ENCODE data around the gene ELFN1.
"Not testable (repeated sequence)": the region's sequence is repeated elsewhere in the genome, so short reads cannot be mapped to it uniquely, and the experiment has no call there.

ELFN1 gene

DNA sequence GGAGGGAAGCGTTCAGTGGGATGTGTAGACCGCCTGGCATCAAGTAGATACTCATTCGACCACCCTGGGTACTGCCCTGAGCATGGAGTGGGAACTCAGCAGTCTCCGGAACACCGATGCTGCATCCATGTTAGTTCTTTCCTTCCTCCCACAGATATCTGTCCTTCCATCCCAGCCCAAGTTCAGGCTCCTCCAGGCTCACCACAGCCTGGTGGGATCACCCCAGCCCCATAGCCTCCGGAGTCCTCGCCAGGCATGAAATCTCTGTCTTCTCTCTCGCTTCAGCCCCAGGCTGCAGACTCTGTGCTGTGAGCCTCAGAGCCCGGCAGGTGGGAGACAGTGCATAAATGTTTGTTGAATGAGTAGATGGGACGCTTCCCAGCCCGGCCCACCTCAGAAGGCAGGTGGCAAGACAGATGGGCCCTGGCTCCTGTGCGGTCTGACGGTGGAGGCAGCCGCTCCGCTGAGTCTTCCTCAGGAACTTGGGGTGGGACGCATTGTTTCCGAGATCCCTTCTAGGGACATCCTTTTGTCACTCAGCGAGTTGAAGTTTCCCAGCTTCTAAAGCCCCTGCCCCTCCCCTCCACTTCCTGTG lies 42.9 kb downstream of the ELFN1 start:
- DNase-seq, result no peak

DNA sequence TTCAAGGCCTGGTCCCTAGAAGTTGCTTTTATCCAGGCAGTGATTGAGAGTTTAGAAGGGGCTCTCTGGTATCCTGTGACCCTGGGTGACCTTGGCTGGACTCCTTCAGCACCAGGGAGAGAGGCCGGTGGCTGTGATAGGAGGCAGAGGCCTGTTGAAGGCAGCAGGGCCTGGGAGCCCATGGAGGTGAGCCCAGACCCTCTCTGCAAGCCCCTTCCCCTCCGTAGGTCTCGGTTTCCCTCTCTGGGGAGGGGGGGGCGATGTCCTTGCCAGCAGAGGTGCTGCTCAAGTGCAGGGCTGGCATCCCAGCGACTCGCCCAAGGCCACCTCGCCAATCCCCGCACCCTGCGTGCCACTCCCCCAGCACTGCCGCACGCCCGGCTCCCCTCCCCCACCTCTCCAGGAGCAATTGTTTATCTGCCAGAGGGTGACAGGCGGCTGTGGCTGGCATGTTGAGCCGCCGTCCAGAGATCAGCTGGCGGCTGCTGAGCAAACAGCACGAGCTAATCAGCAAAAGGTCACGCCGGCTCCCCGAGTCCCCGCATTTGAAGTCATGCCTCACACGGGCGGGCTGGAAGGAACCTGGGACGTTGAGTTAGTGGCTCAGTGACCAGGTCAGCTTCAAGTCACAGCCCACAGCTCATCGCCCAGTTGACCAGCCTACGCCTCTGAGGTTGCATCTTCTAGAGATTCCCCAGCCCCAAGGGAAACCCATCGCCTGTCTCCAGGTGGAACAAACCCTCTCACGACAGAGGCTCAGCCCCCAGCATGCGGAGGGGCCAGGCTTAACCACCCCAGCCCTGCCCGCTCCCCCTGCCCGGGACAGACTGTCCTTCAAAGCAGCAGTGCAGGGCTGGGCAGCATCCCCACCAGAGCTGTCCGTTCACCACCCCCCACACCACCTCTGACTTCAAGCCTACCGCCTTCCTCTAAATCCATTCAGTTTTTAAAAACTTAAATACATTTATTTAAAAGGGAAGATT lies 43.7 kb downstream of the ELFN1 start:
- DNase-seq, result no peak

GRCh38 chr7:1714583-1715330 lies 44.7 kb downstream of the ELFN1 start:
- DNase-seq, result no peak

- DNase-seq, result no peak
Measured at GRCh38 chr7:1715331-1715625, 45.2 kb downstream of the ELFN1 start.

DNA sequence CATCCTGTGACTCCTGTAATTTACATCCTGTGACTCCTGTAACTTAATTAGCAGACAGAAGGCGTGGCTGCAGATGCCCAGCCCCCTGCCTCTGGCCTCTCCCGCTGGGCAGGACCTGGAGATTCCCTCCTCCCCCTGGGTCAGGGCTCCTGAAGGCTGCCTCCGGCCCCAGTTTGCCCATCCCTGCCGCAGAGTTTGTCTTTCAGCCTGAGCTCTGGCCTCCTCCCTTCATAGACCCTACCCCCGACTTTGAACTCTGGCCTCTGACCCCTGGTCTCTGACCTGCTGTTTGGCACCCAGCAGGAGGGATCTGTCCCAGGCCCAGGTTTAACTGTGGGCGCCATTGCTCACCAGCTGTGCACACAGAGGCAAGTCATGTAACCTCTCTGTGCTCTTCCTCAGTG lies 45.6 kb downstream of the ELFN1 start:
- DNase-seq, result no peak

DNA sequence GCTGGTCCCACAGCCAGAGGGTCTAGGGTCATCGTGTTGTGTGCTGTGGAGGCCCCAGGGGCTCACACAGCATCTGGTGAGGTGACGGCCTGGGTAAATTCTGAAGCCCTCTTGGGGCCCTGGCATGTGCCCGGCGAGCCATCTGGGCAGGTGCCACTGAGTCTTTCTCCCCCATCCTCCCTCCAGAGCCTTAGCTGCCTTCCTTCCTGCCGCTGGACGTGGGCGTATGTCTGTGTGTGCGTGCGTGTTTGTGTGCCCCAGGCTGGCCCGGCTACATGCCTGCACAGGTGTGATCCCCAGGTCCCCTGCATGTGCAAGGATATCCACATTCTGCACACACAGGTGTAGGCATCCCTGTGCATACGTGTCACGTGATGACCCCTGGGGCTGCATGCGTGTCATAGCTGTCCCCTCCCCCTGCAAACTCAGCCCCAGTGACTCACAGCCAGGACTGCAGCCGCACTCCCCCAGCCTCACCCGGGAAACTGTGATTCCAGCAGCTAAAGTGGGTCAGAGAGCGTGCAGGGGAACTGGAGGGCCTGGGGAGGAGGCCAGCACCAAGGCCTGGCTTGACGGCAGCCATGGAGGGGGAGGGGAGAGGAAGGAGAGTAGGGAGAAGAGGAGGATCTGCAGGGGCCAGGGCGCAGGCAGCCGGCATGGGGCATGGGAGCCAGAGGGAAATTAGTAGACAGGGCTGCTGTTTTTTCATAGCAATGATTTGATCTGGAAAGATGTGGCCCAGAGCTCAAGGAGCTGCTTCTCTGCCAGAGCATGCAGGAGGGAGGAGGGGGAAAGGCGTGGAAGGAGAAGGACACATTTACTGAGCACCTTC lies 46.4 kb downstream of the ELFN1 start:
- DNase-seq, result no peak

GRCh38 chr7:1717095-1717483 lies 47.0 kb downstream of the ELFN1 start:
- no peak for DNase-seq

- DNase-seq, result no peak
Measured at GRCh38 chr7:1717903-1718676, 48.0 kb downstream of the ELFN1 start.

DNA sequence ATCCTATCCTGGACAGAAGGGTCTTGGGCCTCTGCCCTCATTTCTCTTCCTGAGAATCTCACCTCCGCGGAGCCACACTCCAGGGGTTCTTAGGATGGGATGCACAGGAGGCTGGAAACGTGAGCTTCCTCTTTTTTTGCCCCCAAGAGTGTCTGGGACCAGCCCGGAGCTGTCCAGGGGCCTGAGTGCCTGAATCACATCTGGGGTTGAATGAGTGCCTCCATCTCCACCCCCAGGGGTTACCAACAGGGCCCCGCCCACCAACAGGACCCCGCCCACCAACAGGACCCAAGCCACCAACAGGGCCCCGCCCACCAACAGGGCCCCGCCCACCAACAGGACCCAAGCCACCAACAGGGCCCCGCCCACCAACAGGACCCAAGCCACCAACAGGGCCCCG lies 48.8 kb downstream of the ELFN1 start:
- not testable (repeated sequence) for DNase-seq

- DNase-seq, result not testable (repeated sequence)
Measured at GRCh38 chr7:1719256-1719655, 49.2 kb downstream of the ELFN1 start.

GRCh38 chr7:1719913-1720312 lies 49.8 kb downstream of the ELFN1 start:
- DNase-seq, result no peak

DNA sequence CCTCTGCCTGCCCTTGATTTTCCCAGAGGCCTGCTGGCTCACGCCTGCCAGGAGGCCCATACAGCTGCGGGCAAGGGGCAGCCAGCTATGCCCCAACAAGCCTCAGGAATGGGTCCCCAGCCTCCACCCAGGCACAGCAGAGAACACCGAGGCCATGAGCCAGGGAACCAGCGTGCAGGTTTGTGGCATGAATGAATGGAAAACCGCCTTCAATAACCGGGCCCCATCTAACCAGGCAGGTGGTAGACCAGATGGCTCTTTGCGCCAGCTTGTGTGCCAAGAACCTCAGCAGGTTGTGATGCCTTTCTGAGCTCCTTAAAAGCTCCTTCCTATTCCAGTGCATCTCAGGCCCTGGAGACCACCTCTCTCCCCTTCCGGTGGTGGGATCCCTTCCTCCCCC lies 50.2 kb downstream of the ELFN1 start:
- no peak for DNase-seq

DNA sequence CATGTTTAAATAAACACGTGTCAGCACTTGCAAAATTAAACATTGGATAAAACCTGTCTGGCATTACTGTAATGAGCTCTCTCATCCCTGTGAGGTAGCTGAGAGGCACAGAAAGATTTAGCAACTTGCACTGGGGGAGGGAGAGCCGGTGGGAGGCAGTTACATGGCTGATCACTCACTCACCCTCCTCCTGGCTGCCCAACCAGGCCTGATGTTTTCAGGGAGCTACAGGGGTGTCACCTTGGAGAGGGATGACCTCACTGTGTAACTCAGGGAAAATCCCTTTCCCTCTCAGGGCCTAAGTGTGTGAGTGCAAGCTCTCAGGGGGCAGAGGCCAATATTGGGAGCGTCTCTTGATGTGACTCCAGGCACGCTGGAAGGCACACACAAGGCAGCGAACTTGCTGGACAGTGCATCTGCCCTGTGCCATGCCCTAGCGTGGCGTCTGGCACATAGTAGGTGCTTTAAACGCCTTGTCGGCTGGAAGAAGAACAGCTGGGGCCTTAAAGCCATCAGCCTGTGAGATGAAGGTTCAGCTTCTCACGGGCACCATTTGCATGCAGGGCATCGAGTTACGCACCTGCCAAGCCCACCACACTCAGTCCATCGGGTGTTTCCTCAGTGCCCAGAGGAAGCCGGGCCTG lies 51.1 kb downstream of the ELFN1 start:
- no peak for DNase-seq

GRCh38 chr7:1723254-1723653 lies 53.2 kb downstream of the ELFN1 start:
- DNase-seq, result no peak

DNA sequence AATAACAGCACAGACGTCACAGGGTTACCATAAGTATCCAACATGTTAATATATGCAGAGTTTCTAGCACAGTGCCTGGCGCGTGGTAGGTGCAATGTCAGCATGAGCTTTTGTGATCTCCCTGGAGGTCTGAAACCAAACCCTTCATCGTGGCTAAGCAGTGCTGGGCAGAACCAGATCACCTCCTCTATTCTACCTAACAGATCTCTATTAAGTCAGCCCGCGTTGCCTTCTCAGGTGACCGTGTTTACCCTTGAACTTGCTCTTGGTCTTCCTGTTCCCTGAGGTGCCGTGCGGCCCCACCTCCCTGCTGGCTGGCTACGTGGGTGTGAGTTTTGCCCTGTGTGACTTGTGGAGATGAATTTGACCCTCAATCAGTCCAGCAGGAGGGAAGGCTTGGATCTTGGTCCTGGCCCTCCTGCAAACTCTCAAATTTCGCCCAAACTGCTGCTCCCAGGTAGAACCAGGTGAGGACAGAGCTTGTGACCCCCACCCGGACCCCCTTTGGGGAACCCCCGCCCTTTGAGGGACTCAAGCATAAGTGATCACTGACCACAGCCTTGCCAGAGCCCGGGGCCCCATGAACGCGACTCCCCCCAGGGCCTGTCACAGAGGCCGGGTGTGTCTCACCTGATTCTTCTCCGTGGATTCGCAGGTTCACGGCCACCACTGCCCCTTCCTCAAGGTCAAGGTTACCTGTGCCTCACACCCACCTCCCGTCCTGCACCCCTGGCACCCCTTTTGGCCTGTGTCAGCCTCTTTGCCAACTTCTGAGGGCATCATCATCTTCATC lies 54.2 kb downstream of the ELFN1 start:
- no peak for DNase-seq

- DNase-seq, result no peak
Measured at GRCh38 chr7:1725199-1725690, 55.2 kb downstream of the ELFN1 start.

DNA sequence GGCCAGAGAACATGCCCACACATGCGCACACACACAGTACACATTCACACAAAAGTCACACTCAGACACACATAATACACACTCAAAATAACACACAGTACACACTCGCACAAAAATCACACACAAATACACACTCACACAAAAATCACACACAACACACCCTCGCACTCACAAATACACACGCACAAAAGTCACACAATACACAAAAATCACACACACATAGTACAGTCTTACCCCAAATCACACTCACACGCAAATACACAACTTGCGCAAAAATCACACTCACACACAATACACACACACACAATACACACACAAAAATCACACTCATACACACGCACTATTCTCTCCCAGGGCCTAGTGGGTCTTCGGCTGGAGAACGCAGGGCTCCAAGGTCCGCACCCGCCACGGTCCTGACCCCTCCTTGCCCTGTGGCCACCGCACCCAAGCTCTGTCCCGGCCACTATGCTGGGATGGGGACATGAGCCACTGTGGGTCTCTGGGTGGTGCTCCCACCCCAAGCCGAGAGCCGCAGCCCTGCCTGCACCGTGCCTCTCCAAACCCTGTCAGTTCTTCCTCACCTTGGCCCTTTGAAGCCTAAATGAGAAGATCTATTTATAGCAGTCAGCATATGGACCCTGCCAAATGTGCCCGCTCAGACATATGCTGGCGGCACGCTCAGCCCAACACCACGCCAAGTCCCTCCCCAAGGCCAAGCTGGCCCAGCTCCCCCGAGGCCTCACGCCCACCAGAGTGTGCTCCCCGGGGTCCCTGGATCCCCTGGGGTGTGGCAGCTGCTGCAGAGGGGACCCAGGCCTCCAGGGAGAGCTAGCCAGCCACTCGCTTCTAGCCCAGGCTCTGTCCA lies 55.9 kb downstream of the ELFN1 start:
- DNase-seq, result no peak

- no peak for DNase-seq
Measured at GRCh38 chr7:1727079-1727478, 57.0 kb downstream of the ELFN1 start.

DNA sequence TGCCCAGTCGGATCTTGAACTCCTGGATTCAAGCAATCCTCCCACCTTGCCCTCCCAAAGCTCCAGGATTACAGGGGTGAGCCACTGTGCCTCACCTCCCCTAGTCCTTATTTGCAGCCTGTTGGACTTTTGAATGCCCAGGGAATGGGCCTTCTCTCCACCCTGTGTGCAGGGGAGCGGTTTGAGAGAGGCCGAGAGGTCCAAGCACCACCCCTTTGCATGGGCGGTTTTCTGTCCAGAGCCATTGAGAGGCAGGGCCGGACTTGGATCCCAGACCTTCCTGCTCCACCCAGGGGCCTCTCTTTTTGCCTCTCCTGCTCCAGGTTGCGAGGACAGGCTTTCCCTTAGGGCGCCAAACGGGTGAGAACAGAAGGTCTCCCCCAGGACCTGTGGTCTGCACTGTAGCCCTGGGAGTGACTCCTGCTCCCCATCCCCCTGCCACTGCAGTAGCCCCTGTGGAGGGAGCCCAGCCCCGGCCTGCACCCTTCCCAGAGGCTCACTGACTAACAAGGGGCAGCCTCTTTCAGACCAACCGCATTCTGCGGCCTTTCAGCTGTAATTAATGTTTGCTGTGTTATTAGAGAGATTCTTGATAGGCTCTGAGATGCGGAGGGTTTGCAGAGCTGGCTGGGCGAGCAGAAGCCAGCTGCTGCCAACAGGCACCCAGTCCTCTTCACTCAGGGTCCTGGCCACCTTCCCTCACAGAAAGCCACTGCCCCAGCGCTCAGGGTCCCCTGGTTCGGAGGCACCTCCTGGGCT lies 57.9 kb downstream of the ELFN1 start:
- no peak for DNase-seq
